Activated naive CD4-positive, alpha-beta T cell treated with anti-CD3 and anti-CD28 coated beads, Interleukin-2, amount 50 U/mL, for 72 hours (primary cell): ENCODE measurements around the gene HEATR9. TPM values are rescaled to one million over a fixed set of nuclear protein-coding genes. Genes with fewer than 3 reads are reported as not detected.

Experiments used
- ATAC-seq, 2 donors: fragments of 150-1000 bp; cut with Tn5 transposase; 2 replicates each; pipeline ENCODE4 v1.10.0; 2021; ENCODE audit warnings: mild to moderate bottlenecking in 2 of 2, moderate library complexity in 2 of 2
- DNase-seq, 2 donors: peaks; one replicate each; pipeline ENCODE4 v3.0.0; 2021 to 2022; ENCODE audit warnings: low spot score in 2 of 2
- H3K27ac Mint-ChIP-seq, 2 donors: one replicate each; pipeline ENCODE4 v1.8.0; 2022; ENCODE audit warnings: mild to moderate bottlenecking in 2 of 2, mixed read lengths in 2 of 2
- H3K36me3 Mint-ChIP-seq, 2 donors: one replicate each; pipeline ENCODE4 v1.8.0; 2022; ENCODE audit warnings: mixed read lengths in 2 of 2
- H3K9me3 Mint-ChIP-seq, 2 donors: one replicate each; pipeline ENCODE4 v1.8.0; 2022; ENCODE audit warnings: mixed read lengths in 2 of 2
- total RNA-seq, 2 donors: library from RNA; stranded (reverse); gene quantifications; one replicate each; pipeline ENCODE4 v1.2.3, GENCODE V29; 2022

HEATR9 gene, protein sequence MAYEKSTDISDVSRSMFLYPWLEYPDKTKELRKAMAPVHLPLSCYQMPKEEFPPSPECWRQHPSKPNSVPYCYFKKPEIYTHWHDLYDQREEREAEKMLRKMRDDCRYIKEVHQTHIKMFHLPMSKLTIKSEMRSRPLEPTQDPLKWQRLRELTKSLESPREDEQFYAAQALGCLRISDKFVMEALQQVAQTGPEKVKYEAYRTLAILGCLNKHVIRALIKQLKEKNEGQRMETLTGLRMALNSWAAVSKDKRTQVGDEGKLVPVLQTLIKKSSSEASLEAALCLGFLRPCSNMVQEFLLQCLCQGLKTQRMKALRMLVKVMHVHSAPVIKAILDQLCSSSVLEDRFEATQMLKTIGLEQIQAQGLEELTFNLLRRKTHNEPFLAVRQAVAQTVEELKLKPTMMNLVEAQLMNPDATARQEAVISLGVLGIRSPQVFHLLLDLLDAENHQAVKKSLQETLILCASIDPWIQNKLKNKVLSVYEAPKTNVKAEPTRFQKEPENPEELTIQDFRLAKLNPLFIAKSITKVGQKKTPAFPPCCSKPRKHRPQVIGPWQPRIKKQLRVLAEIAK
- not detected for total RNA-seq

DNA sequence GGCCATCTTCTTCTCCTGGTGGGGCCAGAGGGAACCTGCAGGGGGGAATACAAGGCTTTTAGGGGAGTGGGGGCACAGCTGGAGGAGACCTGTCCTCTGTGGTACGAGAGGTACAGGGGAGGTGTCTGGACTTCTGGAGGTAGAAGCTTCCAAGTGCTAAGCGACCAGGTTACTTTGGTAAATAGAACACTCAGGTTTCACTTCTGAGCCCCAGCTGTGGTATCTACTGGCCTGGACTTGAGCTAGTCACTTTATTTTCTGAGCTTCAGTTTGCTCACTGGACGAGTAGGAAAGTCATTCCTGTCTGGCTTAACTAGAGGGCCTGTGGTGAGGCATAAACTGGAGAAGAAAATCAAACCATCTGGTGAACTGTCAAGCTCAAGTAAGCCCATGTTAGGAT, at the start of gene HEATR9:
Gene HEATR9, minus strand, starts transcription at position 155 of the 400 bp plus-strand sequence. Its CDS starts 149 bp downstream, at position 6.
- Mint-ChIP-seq H3K9me3 (no peaks in the 10 kb centered on the region), H3K27ac (peak within 1 kb of the TSS in 1 of 2 donors; percentile 53), H3K36me3 (no peaks in the 10 kb centered on the region)
- no peak for ATAC-seq
- DNase-seq, result no peak

DNA sequence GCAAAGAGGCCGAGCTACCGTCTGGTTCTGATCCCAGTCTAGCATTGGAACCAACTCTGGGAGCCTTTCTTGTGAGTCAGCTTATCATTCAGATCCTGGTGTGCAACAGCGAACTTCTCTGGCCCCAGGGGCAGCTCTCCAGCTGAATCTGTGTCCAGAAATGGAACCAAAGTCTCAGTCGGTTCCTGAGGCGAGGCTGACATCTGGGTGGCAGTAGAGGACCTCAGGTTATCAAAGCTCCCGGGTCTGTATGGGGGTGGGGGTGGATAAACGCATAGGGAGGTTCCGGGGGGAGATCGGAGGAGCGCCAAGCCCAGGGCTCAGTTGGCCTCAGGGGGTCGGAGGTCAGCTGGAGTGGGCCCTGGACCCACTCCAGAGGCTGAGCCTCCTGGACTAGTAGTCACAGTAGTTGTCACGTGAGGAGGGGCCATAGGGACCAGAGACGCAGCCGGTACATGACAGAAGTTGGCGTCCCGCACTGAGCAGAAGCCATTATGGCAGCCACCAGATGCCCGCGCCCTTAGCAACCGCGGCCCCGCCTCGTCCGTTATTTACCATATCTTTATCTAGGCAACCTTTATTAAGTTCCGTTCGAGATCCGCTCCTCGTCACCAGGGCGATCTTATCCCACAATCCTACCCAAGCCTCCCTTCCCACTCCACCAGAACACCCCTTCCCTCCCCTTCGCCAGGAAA, 49.0 kb upstream of the HEATR9 start:
- DNase-seq, result no peak
- ATAC-seq, result no peak
- Mint-ChIP-seq H3K9me3 (no peaks in the 10 kb centered on the region), H3K36me3 (no peaks in the 10 kb centered on the region), H3K27ac (no peak overlapping the region)

DNA sequence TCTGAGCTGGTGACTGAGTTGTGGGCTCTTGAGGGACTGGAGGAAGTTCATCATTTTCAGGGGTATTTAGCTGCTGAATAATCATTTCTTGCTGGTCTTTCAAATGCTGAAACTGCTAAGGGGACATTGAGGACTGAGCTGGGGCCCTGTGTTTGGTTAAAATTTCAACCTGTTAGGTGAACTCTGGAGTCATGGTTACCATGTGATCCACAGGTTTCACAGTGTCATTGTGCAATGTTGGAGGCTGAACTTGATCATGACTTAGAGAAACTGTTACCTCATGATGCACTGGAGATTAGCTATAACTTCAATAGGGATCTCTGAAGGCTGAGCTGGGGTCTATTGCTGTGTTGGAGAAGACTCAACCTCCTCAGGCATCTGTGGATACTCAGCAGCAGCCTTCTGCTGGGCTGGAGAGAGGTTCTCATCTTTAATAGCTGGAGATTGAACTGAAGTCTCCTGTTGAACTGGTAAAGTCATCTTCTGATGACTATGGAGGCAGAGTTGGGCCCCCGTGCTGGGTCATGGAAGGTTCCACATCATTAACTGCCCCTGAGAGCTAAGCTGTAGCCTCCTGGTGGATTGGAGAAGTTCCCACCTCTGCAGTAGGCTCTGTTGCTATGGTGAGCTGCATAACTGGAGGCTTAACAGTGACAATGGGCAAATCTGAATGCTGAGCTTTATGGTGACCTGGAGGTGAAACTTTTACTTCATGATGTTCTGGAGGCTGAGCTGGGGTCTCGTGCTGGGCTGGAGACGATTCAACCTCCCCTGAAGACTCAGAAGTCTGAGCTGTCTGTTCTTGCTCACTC, 46.7 kb upstream of the HEATR9 start:
- ATAC-seq (no peak), DNase-seq (peak in 1 of 2 donors; percentile 21)
- no peak overlapping the region for H3K27ac Mint-ChIP-seq
- H3K9me3 Mint-ChIP-seq, result no peaks in the 10 kb centered on the region
- no peaks in the 10 kb centered on the region for H3K36me3 Mint-ChIP-seq

DNA sequence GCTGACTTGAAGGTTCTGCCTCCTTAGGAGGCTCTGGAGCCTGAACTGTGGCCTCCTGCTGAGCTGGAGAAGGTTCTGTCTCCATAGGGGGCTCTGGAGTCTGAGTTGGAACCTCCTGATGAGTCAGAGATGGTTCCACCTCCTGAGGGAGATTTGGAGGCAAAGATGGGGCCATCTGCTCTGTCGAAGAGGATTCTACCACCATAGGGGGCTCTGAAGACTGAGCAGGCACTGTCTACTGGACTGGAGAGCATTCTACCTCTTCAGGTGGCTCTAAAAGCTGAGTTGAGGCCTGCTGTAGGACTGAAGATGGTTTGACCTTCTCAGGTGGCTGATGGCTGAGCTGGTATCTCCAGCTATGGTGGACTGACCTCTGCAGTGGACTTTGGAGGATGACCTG, 45.7 kb upstream of the HEATR9 start:
- ATAC-seq, result no peak
- Mint-ChIP-seq H3K9me3 (no peaks in the 10 kb centered on the region), H3K36me3 (no peaks in the 10 kb centered on the region), H3K27ac (peak overlapping the region in 1 of 2 donors; percentile 10)
- peak in 1 of 2 donors; percentile 26 for DNase-seq

DNA sequence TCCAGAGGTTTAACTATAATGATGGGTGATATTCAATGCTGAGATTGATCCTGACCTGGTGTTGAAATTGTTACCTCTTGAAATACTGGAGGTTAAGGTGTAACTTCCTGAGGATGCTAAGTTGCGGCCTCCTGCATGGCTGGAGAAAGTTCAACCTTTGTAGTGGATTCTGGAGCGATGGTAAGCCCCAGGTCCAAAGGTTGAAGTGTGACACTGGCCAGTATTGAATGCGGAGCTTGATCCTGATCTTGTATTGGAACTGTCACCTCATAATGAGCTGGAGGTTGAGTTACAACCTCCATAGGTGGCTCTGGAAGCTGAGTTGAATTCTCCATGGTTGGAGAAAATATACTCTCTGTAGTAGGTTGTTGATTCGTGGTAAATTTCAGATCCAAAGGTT, 44.9 kb upstream of the HEATR9 start:
- H3K27ac Mint-ChIP-seq, result peak overlapping the region in 1 of 2 donors; percentile 11
- no peaks in the 10 kb centered on the region for H3K36me3 Mint-ChIP-seq
- H3K9me3 Mint-ChIP-seq, result no peaks in the 10 kb centered on the region
- ATAC-seq (no peak), DNase-seq (no peak)

DNA sequence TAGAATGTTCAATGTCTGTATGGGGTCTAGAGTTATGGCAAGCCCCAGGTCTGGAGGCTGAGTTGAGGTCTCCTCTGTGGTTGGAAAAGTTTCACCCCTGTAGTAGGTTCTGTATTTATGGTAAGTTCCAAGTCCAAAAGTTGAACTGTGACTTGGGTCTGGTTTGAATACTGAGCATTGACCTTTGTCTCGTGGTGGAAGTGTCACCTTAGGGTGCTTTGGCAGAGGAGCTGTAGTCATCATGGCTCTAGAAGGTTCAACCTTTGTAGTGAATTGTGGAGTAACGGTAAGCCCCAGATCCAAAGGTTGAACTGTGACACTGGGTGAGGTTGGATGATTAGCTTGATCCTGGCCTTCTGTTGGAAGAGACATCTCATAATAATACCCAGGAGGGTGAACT, 44.3 kb upstream of the HEATR9 start:
- DNase-seq (peak in 1 of 2 donors; percentile 6), ATAC-seq (peak in 1 of 2 donors; percentile 69)
- Mint-ChIP-seq H3K9me3 (no peaks in the 10 kb centered on the region), H3K27ac (peak overlapping the region in 1 of 2 donors; percentile 11), H3K36me3 (no peaks in the 10 kb centered on the region)

DNA sequence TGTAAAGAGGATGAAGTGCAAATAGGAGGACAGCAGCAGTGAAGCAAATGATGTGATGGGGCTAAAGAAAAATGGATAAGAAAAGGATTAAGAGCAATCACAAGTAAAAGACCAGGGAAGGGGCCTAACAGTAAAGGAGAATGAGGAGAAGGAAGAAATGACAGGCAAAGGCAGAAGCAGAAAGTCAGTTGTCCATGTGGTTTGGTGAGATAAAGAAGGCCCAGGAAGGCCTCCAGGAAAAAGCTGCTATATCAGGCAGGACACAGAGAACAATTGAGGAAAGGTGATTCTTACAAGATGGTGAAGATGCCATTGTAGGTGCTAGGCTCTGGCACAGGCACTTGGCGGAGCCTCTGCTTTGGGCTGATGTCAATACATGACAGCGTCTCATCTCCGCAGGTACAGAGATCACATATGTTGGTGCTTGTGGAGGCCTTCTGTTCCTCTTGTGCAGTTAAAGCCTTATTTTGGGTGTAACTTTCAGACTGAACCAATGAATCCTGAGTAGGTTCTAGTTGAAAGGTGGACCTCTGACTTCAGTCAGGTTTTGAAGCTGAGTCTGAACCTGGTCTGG, 43.7 kb upstream of the HEATR9 start:
- no peak for ATAC-seq
- Mint-ChIP-seq H3K27ac (peak overlapping the region in 1 of 2 donors; percentile 11), H3K36me3 (no peaks in the 10 kb centered on the region), H3K9me3 (no peaks in the 10 kb centered on the region)
- DNase-seq, result peak in 1 of 2 donors; percentile 13

DNA sequence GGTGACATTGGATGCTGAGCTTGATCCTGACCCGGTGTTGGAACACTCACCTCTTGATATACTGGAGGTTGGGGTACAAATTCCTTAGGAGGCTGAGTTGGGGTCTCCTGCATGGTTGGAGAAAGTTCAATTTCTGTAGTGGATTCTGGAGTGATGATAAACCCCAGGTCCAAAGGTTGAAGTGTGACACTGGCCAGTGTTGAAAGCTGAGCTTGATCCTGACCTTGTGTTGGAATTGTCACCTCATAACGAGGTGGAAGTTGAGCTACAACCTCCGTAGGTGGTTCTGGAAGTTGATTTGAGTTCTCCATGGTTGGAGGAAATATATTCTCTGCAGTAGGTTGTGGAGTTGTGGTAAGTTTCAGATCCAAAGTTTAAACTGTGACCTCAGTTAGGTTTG, 40.7 kb upstream of the HEATR9 start:
- DNase-seq (peak in 1 of 2 donors; percentile 2), ATAC-seq (no peak)
- H3K9me3 Mint-ChIP-seq, result no peaks in the 10 kb centered on the region
- no peak overlapping the region for H3K27ac Mint-ChIP-seq
- no peaks in the 10 kb centered on the region for H3K36me3 Mint-ChIP-seq

DNA sequence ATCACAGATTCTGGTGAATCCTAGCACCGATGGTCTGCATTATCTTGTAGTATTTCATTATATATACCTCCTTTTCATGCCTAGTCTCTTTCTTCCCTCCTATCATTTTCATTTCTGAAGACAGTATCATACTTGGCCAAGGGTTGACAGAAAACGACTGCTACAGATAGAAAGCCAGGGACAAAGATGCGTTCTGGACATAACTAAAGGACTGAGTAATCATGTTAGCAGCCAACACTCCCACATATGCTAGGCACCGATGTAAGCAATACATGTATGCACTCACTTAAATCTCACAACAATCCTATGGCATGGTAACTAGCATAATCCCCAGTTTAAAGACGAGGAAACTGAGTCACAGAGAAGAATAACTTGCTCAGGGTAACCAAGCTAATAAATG, 39.0 kb upstream of the HEATR9 start:
- Mint-ChIP-seq H3K36me3 (no peaks in the 10 kb centered on the region), H3K9me3 (no peaks in the 10 kb centered on the region), H3K27ac (no peak overlapping the region)
- no peak for ATAC-seq
- no peak for DNase-seq

DNA sequence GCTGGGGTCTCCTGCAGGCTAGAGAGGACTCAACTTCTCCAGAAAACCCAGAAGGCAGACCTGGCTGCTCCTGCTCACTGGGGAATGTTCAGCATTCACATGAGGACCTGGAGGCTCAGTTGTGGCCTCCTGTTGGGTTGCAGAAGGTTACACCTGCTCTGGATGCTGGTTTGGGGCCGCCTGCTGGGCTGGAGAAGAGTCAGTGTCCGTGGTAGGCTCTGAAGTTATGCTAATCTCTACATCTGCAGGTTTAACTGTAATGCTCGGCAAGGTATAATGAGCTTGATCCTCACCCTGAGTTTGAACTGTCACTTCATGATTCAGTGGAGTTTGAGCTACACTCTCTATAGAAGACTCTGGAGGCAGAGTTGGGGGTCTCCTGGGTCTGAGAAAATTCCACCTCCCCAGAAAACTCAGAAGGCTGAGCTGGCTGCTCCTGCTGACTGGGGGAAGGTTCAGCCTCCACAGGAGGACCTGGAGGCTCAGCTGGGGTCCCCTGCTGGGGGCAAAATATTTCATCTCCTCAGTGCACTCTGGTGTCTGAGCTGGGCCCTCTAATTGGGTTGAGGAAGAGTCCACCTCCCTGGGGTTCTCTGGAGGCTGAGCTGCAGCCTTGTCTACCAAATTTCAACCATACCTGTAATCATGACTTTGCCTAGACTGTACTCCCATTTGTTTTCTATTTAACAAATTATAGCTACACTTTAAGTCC, 38.4 kb upstream of the HEATR9 start:
- no peak overlapping the region for H3K27ac Mint-ChIP-seq
- DNase-seq (peak in 1 of 2 donors; percentile 34), ATAC-seq (no peak)
- no peaks in the 10 kb centered on the region for H3K9me3 Mint-ChIP-seq
- H3K36me3 Mint-ChIP-seq, result no peaks in the 10 kb centered on the region

DNA sequence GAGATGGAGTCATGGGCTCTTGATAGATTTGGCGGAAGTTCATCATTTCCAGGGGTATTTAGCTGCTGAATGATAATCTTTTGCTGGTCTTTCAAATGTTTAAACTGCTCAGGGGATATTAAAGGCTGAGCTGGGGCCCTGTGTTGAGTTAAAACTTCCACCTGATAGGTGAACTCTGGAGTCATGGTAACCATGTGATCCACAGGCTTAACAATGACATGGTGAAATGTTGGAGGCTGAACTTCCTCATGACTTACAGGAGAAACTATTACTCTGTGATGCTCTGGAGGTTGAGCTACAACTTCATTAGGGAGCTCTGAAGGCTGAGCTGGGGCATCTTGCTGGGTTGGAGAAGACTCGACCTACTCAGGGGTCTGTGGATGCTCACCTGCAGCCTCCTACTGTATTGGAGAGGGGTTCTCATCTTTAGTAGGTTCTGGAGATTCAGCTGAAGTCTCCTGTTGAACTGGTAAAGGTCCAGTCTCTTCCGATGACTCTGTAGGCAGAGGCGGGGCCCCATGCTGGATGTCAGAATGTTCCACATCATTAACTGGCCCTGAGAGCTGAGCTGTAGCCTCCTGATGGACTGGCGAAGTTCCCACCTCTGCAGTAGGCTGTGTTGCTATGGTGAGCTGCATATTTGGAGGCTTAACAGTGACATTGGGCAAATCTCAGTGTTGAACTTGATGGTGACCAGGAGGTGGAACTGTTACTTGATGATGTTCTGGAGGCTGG, 37.7 kb upstream of the HEATR9 start:
- Mint-ChIP-seq H3K9me3 (no peaks in the 10 kb centered on the region), H3K36me3 (no peaks in the 10 kb centered on the region), H3K27ac (no peak overlapping the region)
- no peak for ATAC-seq
- DNase-seq, result peak in 1 of 2 donors; percentile 6

DNA sequence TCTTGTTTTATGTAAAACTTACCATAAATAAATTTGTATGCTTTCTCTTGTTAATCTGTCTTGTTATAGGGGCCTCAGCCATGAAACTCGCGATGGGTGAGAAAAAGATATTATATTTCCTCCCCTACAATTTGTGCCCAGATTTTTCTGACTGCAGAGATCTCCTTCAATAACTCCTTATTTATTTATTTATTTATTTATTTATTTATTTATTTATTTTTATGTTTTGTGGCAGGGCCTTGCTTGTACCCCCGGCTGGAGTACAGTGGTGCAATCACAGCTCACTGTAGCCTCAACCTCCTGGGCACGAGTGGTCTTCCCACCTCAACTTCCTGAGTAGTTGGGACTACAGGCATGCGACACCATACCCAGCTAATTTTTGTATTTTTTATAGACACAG, 34.8 kb upstream of the HEATR9 start:
- DNase-seq, result no peak
- Mint-ChIP-seq H3K9me3 (no peaks in the 10 kb centered on the region), H3K27ac (no peak overlapping the region), H3K36me3 (no peaks in the 10 kb centered on the region)
- ATAC-seq, result no peak

DNA sequence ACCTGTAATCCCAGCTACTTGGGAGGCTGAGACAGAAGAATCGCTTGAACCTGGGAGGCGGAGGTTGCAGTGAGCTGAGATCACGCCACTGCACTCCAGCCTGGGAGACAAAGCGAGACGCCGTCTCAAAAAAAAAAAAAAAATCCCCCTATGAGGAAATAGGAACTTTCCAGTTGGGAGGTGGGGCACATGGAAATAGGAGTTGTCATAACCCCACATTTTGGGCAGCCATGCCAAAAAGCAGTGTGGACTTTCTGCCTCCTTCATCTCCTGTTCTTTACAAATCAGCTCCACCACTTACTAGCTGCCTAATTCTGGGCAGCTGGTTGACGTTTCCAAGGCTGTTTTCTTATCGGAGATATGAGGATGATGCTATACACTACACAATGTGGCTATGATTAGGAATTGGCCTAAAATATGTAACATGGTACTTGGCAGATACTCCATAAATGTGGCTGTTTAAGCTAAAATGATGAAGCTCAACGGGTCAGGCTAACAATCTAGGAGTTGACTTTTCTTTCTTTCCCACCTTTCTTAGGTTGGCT, 33.0 kb upstream of the HEATR9 start:
- Mint-ChIP-seq H3K9me3 (no peaks in the 10 kb centered on the region), H3K27ac (no peak overlapping the region), H3K36me3 (no peaks in the 10 kb centered on the region)
- DNase-seq (peak in 1 of 2 donors; percentile 7), ATAC-seq (no peak)

DNA sequence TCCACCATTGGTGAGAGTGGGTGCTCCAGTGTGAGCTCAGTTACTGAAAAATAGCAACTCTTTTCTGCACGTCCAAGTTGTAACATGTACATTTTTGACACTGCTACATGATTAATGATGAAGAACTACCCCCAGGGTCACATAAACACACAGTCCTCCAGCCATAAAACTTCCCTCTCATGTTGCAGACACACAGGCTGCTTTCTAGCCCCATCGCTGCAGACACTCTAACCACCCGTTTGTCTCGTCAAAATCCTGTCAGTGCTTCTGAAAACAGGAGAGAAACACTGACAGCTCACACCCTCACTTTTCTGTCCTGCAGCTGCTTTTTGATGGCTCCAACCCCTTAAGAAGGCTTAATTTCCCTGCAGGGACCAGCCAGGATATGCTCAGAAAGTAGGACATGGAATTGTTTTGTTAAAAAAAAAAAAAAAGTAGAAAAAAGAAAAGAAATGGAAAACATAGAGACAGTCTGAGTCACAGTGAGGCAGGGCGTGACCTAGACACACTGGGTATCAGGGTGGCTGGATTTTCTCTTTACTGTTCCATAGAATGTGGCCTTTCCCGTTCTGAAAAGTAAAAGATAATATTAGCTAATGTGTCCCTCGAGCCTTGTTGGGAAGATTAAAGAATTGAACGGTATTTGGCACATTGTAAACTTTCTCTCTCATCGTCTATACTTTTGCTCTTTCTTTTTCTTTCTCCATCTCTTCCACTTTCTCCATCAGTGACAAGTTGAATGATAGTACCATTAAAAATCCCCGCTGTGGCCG, 32.2 kb upstream of the HEATR9 start:
- ATAC-seq (no peak), DNase-seq (no peak)
- Mint-ChIP-seq H3K27ac (peak overlapping the region in 1 of 2 donors; percentile 90), H3K36me3 (no peaks in the 10 kb centered on the region), H3K9me3 (no peaks in the 10 kb centered on the region)
